Stimulated activated CD4-positive, alpha-beta T cell treated with anti-CD3 and anti-CD28 coated beads, Interleukin-12 subunit alpha, Interleukin-12 subunit beta, amount 100 ng/mL, for 48 hours (primary cell): Measurements from ENCODE around the gene FBLN1.

Source experiments
- DNase-seq, 3 donors: peaks; one replicate each; pipeline ENCODE4 v3.0.0-alpha.2; 2020; ENCODE audit warnings: low read depth in 2 of 3, low spot score in 1 of 3

Gene FBLN1

GRCh38 chr22:45564349-45565030 lies 61.8 kb downstream of the FBLN1 start:
- no peak for DNase-seq

GRCh38 chr22:45565171-45565570 lies 62.5 kb downstream of the FBLN1 start:
- DNase-seq: no peak

- DNase-seq: no peak
Measured at GRCh38 chr22:45565973-45566372, 63.3 kb downstream of the FBLN1 start.

GRCh38 chr22:45568213-45568612 lies 65.5 kb downstream of the FBLN1 start:
- DNase-seq: no peak

- DNase-seq: no peak
Measured at GRCh38 chr22:45571089-45571488, 68.4 kb downstream of the FBLN1 start.

GRCh38 chr22:45572444-45572843 lies 69.8 kb downstream of the FBLN1 start:
- no peak for DNase-seq

GRCh38 chr22:45574069-45574703 lies 71.5 kb downstream of the FBLN1 start:
- DNase-seq: no peak

GRCh38 chr22:45575173-45575572 lies 72.5 kb downstream of the FBLN1 start:
- no peak for DNase-seq

- DNase-seq: no peak
Measured at GRCh38 chr22:45575607-45576272, 73.1 kb downstream of the FBLN1 start.

- no peak for DNase-seq
Measured at GRCh38 chr22:45576273-45576625, 73.6 kb downstream of the FBLN1 start.

- no peak for DNase-seq
Measured at GRCh38 chr22:45576730-45577464, 74.2 kb downstream of the FBLN1 start.

GRCh38 chr22:45577746-45578523 lies 75.3 kb downstream of the FBLN1 start:
- DNase-seq: peak; percentile 59 to 76 (median 75)

- DNase-seq: no peak
Measured at GRCh38 chr22:45578524-45579147, 76.0 kb downstream of the FBLN1 start.

- DNase-seq: no peak
Measured at GRCh38 chr22:45579306-45579705, 76.6 kb downstream of the FBLN1 start.

GRCh38 chr22:45579806-45580725 lies 77.4 kb downstream of the FBLN1 start:
- no peak for DNase-seq

- DNase-seq: no peak
Measured at GRCh38 chr22:45580726-45581381, 78.2 kb downstream of the FBLN1 start.

GRCh38 chr22:45581549-45582080 lies 78.9 kb downstream of the FBLN1 start:
- no peak for DNase-seq

- no peak for DNase-seq
Measured at GRCh38 chr22:45582236-45582954, 79.7 kb downstream of the FBLN1 start.
